Medulla oblongata (tissue), 1 donor: ENCODE data around the gene SELENON.
A peak's percentile ranks its signal among the peaks of the same experiment; 100 is the strongest.

ENCODE experiments used
- DNase-seq: peaks from one replicate; pipeline ENCODE4 v3.0.0-alpha.2; 2015; ENCODE audit errors: extremely low spot score

Gene SELENON

DNA sequence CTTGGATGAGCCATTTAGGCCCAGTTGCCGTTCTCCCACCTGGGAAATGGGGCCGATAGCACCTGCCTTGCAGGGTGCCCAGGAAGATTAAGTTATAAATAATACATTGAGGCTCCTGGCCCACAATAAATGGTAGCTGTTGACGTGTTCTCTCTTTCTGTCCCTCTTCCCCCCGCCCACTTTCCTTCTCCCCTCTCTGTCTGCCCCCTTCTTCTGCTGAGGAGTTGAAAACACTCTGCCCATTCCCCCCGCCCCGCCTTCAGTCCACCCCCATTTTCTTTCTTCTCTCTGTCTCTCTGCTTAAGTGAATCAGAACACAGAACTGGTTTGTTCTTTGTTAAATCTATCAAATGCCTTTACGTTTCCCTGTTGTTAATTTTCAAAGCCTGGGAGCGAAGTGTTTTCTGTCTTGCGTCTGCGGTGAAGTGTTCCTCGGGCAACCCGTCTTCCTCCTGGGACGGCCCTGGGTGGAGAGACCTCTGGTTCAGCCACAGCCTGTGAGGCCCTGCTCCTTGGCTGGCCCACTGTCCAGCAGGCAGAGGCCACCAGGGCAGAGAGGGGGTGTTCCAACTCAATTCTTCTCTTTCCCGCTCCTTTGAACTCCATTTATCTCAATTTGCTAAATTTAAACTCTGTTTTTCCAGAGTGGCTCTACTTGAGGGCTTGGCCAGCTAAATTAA is 29.3 kb upstream of the SELENON start:
- DNase-seq, result no peak

- no peak for DNase-seq
Measured at GRCh38 chr1:25771221-25772114, 28.5 kb upstream of the SELENON start.

DNA sequence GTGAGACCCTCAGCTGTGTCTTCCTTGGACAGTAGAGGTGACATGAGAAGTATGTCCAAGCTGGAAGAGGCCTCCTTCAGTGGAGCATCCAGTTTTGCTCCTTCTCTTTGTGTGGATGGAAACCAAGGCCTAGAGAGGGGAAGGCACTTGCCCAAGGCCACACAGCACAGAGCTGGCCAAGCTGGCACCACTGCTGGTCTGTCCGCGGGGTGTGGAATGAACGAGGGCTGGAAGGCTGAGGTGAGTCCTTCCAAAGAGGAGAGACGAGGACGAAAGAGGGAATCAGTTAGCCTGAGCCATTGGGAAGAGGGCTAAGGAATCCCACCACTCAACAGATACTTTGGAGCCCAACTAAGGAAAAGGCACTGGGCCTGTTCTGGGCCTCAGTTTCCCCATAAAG is 27.8 kb upstream of the SELENON start:
- no peak for DNase-seq

DNA sequence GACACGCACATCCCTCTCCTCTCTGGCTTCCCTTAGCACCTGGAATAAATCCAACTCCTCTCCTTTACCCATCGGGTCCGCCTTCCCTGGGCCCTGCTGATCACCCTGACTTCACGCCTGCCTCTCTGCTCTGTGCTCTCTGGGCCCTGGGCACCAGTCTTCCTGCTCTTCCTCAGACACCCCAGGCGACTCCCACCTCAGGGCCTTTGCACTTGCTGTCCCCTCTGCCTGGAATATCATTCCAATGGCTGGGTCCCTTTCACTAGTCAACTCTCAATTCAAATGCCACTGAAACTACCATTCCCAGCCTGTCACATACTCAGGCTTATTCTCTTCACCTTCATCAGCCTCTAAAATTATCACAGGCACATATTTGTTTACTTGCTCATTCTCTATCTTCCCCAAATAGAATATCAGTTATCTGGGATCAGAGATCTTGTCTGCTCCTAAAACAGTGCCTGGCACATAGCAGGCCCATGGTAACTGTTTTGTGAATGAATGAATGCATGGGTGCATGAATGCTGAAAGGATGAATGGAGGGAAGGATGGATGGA is 27.2 kb upstream of the SELENON start:
- DNase-seq, result no peak

GRCh38 chr1:25773441-25774125 is 26.4 kb upstream of the SELENON start:
- DNase-seq, result peak; percentile 43

- no peak for DNase-seq
Measured at GRCh38 chr1:25774206-25774803, 25.7 kb upstream of the SELENON start.

DNA sequence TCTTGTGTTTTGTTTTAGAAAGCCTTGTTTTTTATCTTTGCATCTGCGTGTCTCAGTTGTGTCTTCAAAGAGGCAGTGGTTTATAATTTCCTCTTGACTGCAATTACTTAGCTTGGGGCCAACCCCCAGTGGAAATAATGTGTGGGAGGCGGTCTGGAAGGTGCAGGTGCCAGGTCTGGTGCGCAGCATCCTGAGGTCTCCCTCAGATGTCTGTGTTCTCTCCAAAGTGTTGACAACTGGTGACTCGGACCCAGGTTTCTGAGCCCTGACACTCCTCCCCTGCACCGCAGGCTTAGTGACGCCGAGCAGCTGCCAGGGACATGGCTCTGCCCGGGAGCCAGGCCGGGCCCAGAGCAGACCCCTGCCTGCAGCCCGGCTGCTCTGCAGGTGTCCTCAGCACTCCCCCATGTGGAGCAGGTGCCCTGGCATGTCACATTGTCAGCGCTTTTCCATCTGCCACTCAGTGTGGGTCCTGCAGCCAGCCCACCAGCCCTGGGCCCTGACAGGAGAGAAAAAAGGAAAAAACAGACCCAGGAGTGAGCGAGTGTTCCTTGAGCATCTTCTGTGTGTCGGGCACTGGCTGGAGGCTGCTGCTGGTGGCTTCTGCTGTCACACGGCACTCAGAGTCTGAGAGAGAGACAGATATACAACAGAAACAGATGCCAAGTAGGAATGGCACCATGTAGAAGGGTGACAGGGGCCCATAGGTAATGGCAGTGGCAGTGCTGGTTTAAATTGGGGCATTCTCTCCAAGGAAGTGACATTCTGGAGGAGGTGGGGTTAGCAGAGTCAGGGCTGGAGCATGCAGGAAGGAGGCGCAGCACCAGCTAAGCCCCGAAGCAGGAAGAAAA is 24.8 kb upstream of the SELENON start:
- no peak for DNase-seq

GRCh38 chr1:25779388-25779787 is 20.6 kb upstream of the SELENON start:
- no peak for DNase-seq

DNA sequence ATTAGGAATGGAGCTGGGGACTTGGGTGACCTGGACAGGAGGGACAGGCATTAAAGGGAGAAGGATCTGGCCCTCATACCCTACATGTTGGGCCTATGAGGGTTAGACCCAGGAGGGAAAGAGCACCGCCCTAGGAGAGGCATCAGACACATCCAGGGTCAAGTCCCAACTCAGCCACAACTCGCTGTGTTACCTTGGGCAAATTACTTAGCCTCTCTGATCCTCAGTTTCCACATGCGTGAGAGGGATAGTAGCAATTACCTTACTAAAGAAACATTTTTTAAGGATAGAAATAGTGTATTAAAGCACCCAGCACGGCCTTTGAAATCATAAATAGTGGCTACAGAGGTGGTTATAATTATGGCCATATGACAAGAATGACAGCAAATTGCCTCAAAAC is 20.1 kb upstream of the SELENON start:
- DNase-seq, result no peak

- no peak for DNase-seq
Measured at GRCh38 chr1:25780318-25781129, 19.5 kb upstream of the SELENON start.

DNA sequence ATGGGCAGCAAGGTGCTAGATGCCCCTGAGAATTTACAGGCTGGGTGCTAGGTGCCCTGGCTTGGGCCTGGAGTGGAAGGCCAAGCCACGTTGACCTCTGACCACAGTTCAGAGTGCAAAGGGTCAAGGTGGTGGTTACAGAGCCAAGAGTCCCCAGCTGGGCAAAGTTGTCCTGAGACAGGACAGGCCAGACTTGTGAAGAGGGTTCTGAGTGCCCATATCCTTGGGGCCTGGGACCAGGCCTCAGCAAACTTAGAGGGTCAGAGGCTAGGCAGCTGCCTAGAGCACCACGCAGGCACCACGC is 18.9 kb upstream of the SELENON start:
- no peak for DNase-seq

DNA sequence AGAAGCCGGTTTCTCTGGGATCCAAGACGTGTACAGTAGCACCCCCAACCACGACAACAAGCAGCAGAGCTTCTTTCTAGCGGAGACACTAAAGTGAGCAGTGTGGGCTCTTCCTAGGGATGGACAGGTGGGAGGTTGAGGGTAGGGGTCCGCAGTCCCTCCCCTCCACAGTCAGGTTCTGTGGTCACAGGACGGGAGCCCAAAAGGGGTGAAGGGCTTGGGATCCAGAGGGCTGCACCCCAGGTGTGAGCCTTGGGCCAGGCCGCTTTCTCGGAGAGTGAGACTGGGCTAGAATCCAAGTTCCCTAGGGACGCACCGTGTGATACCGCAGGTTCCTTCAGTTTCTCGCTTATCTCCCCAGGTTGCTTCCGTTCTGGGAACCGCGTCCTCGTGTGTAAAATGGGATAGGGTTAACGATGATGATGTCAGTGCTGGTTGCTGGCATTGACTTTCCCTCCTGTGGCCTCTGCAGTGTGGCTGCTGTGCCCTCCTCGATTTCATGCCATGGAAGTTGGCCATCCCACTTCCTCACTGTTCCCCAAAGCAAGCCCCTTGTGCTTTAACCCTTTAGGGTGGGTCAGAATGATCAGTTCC is 17.3 kb upstream of the SELENON start:
- no peak for DNase-seq

DNA sequence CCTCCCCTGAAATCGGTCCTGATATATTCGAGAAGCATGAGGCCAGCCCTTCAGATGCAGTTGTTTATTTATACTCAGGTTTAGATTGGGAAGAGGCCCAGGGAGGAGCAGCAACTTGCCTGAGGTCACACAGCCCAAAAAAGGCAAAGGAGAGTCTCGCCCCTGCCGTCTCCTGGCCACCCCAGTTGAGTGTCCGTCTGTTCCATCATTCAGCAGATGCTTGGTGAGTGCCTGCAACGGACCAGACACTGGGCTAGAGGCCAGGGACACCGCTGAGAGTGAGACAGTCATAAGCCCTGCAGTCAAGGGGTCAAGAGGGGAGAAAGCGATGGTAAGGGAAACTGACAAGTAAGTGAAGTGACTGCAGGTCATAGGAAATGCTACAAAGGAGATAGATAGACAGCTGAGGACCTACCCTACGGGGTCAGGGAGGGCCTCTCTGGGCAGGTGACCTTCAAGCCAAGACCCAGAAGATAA is 15.4 kb upstream of the SELENON start:
- DNase-seq, result no peak

DNA sequence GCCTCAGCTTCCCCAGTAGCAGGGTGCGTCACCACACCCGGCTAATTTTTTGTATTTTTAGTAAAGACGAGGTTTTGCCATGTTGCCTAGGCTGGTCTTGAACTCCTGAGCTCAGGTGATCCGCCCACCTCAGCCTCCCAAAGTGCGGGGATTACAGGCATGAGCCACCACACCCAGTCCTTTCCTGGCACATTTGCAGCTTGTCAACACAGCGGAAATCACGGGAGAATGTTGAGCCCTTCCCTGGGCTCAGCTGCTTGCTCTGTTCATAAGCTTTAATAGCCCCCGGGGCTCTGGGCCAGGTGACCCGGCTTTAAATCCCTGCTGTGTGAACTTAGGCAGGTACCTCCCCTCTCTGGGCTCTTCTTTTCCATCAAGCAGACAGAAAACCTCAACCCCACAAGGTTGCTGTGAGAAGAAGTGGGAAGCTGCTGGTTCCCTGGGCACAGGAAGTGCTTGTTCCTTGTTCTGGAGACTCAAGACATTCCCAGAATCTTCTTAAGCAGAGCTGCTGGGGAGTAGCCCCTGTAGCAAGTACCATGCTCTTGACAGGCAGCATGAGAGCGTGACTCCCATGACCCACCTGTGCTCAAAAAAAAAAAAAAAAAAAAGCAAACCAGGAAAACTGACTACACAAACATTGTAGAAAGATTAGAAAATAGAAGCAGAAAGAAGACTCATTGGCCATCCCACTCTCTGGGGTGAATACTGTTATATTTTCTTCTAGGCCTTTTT is 14.5 kb upstream of the SELENON start:
- DNase-seq, result no peak

DNA sequence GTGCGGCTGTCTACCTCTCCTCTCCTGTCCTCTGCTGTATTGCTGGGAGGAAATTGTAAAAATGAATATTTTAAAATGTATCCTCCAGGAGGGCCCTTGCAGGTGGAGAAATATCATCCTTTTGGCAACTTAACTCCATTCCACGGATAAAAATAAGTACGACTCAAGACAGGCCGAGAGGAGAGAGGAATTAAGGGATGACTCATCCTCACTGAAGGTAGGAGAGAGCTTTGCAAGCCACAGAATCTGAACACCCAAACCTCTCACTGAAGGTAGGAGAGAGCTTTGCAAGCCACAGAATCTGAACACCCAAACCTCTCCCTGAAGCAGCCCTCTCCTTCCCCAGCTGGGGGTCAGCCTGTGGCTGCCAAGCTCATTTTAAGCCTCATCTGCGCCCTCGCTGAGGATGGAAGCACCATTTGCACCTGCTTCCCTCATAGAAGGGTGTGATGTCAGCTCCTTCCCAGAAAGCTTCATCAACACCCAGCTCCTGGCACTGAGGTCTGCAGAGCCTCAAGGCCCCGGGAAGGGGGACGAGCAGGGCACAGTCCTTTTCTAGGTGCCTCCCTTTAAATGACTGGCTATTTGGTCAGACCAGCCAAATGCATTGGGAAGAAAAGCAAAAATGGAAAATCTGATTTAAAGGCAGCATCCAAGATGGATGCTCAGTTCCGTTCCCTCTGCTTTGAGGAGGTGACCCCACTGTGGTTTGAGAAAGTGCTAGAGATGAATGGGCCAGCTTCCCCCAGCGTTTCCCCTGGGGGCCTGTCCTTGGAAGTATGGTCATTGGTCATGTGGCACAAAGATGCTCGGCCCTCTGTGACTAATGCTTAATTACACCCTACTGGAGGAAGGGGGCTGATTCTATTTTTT is 12.9 kb upstream of the SELENON start:
- no peak for DNase-seq

DNA sequence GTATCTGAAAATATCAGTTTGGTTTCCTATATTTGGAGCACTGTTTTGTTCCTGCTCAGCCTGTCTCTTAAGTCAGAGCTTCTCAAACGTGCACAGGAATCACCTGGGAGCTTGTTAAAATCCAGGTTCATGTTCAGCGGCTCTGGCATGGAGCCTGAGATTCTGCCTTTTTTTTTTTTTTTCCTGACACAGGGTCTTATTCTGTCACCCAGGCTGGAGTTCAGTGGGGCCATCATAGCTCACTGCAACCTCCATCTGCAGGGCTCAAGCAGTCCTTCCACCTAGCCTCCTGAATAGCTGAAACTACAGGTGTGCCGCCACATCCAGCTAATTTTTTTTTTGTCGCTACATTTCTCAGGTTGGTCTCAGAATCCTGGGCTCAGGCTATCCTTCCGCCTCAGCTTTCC is 12.2 kb upstream of the SELENON start:
- DNase-seq, result no peak

GRCh38 chr1:25790472-25790871 is 9.5 kb upstream of the SELENON start:
- DNase-seq, result no peak

GRCh38 chr1:25792115-25792514 is 7.9 kb upstream of the SELENON start:
- DNase-seq, result no peak
